Hematopoietic multipotent progenitor cell treated with erythropoietin and hydrocortisone succinate and interleukin-3 and kit ligand, for 4 days (in vitro differentiated cells): ENCODE results near the gene CHAC2.

Experiments used
- DNase-seq: peaks from one replicate; pipeline ENCODE4 v3.0.0-alpha.2; 2015

Gene CHAC2

GRCh38 chr2:53780056-53780455, 12.5 kb downstream of the CHAC2 start:
- DNase-seq: no peak

GRCh38 chr2:53782676-53783075, 15.1 kb downstream of the CHAC2 start:
- no peak for DNase-seq

DNA sequence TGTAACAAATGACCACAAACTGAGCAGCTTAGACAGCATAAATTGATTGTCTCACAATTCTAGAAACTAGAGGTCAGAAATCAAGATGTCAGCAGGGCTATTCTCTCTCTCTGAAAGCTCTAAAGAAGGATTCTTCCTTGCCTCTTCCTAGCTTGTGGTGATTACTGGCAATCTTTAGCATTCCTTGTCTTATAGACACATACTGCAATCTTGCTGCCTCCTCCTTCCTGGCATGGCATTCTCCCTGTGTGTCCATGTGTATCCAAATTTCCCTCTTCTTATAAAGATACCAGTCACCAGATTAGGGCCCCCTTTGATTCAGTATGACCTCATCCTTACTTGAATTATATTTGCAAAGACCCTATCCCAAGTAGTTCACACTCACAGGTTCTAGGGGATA, 16.8 kb downstream of the CHAC2 start:
- DNase-seq: no peak

DNA sequence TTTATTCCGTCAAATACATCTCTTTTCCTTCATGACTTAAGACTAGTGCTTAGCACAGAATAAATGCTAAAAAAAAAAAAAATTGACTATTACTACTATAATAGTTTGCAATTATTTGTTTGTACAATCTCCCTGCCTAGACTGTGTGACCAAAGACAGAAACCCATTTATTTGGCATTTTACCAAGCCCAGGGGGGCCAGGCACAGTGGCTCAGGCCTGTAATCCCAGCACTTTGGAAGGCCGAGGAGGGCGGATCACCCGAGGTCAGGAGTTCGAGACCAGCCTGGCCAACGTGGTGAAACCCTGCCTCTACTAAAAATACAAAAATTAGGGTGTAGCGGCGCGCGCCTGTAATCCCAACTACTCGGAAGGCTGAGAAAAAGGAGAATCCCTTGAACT, 17.8 kb downstream of the CHAC2 start:
- no peak for DNase-seq

- DNase-seq: no peak
Observed at GRCh38 chr2:53786352-53786704, 18.7 kb downstream of the CHAC2 start.

DNA sequence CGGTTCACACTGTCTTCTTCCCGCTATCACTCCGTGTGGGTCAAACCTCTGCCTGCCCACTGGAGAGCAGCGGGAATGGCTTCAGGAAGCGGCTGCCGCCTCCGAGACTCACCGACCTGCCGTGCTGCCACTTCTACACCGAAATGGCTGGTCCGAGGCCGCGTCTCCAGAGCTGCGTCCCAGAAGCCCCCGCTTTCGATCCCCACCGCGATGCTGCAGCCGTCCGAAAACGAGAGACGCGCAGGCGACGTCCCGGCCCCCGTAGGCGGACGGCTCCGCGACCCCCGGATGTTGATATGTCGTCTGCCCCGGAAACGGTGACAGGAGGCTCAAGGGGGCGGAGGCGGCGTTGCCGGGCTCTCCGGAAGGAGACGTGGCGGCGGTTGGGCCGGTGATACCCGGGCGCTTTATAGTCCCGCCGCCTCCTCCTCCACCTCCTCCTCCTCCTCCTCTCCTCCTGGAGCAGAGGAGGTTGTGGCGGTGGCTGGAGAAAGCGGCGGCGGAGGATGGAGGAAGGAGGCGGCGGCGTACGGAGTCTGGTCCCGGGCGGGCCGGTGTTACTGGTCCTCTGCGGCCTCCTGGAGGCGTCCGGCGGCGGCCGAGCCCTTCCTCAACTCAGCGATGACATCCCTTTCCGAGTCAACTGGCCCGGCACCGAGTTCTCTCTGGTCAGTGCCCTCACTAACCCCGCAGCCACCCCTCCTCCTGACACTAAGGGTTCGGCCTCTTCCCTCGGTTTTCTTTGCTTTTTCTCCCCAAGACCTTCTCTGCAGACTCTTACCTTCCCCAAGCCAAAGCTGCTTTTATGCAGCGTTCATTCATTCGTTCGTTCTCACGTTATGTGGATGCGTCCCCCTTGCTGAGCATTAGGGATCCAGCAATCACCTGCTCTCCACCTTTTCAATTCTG, 19.4 kb downstream of the CHAC2 start, which contains the start of the genes ASB3 and ERLEC1:
Gene ASB3 (minus strand): TSS at position 249 of the 909 bp plus-strand sequence. CDS start 21,381 bp downstream, outside the sequence.
Gene ERLEC1 (plus strand): TSS at position 340 of the 909 bp plus-strand sequence. CDS start 167 bp downstream, at position 507.
- peak; percentile 97 for DNase-seq

DNA sequence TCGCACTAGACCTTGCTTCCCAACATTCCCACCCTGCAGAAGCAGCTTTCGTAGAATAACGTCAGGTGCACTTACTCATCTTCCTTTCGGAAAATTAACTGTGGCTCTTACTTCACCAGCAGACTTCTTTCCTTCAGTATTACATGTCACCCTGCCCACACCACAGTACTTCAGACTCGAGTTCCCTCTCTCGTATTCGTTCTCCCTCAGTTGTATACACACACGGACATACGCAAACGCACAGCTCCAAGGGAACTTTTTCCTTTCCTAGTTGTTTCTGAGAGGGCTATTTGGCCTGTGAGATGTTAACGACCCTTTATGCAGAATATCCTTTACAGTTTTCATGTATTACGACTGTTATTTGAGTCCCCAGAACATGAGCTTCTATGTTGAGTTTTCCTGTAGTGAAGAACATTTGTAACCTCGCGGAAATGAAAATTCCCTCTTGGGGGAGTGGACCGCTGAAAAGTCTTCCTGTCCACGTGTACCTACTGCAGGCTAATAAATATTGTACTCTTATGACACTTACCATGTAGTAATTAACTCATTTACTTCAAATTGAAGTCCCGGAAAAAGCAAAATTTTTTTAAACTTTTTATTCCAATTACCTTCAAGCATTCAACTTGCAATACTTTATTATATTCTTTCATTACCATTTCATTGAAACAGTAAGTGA, 20.1 kb downstream of the CHAC2 start:
- DNase-seq: peak; percentile 49

GRCh38 chr2:53793261-53793660, 25.7 kb downstream of the CHAC2 start:
- DNase-seq: no peak

- no peak for DNase-seq
Observed at GRCh38 chr2:53793821-53794220, 26.2 kb downstream of the CHAC2 start.

DNA sequence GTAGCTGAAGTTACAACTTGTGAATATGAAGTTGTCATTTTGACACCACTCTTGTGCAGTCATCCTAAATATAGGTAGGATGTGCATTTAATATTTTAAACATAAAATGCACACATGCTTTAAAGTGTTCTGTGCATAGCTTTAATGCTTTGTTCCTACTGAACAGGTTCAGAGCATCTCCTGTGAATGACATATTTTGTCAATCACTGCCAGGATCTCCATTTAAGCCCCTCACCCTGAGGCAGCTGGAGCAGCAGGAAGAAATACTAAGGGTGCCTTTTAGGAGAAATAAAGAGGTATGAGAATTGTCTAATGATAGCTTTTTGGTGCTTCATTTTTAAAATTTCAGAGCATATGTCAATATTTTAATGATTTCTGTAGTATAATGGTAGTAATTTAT, 33.9 kb downstream of the CHAC2 start:
- DNase-seq: no peak

DNA sequence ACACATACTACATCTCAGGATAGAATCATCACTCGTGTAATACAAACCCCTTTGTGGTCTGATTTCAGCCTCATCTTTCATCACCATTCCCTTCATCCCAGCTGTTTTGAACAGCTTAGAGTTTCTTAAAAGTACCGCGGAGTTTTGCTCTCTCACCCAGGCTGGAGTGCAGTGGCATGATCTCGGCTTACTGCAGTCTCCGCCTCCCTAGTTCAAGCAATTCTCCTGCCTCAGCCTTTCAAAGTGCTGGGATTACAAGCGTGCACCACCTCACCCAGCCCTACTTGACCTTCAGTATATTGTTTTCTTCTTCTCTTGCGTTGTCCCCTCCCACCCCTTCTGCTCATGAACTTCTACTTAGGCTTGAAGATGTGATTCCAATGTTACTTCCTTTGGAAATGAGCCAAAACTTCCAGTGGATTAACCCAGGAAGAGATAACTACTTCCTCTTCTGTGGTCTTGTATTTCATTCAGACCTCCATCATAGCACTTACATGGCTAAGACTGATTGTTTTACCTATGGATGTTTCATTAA, 35.1 kb downstream of the CHAC2 start:
- peak; percentile 18 for DNase-seq

GRCh38 chr2:53811601-53812000, 44.0 kb downstream of the CHAC2 start:
- DNase-seq: no peak

DNA sequence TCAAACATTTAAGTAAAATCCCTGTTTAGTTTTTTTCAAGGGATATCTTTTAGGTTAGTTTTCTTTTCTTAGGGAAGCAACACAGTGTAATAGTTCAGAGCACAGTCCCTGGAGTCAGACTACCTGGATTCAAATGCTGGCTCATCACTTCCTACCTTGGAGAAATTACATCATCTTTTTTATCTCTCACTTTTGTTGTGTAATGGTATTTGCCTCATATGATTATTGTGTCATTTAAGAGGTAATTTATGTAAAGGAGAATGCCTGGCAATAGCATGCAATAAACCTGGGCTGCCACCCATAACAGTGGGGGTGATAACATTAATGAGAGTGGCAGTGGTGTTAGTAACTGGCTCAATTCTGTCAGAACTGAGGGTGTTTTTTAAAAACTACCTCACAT, 45.5 kb downstream of the CHAC2 start:
- DNase-seq: no peak

GRCh38 chr2:53818854-53819435, 51.3 kb downstream of the CHAC2 start:
- no peak for DNase-seq

GRCh38 chr2:53819634-53820033, 52.0 kb downstream of the CHAC2 start:
- DNase-seq: no peak

DNA sequence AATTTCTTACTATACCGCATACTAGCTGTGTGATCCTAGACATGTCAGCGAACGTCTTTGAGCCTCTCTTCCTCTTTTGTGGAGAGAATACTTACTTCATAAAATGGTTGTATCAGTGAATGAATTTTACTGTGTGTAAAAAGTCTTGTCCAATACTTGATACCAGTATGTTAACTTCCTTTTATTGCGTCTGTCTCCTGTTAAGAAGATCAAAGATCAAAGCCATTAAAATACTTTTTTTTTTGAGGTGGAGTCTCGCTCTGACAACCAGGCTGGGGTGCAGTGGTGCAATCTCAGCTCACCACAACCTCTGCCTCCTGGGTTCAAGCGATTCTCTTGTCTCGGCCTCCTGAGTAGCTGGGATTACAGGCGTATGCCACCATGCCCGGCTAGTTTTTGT, 52.4 kb downstream of the CHAC2 start:
- DNase-seq: no peak

DNA sequence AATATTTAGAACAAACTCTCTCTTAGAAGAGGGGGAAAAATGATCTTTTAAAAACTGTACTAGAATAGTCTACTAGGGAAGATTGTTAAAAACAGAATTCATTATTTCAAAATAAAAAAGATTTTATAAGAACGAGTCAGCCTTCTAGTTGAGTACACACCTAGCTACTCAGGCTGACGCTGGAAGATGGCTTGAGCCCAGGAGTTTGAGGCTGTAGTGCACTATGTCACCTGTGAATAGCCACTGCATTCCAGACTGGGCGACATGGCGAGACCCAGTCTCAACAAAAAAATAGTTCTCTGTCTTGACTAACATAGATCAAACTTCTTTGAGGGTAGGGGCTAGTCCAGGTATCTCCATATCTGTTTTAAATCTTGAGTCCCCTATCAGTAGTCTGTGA, 53.1 kb downstream of the CHAC2 start:
- no peak for DNase-seq

GRCh38 chr2:53821810-53822209, 54.2 kb downstream of the CHAC2 start:
- DNase-seq: no peak

DNA sequence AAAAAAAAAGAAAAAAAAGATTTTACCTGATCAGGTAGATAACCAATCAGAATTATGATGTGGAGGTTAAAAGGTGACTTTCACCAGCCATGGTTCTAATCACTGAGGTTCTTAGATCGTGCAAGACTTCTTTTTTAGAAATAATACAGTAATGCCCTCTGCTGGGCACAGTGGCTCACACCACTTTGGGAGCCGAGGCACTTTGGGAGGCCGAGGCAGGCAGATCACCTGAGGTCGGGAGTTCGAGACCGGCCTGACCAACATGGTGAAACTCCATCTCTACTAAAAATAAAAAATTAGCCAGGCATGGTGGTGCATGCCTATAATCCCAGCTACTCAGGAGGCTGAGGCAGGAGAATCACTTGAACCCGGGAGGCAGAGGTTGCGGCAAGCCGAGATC, 56.0 kb downstream of the CHAC2 start:
- peak; percentile 53 for DNase-seq
